ENCODE data around the gene SFXN2.

GRCh38 chr10:102777711-102778453, 63.4 kb downstream of the SFXN2 start:
- TF ChIP-seq CTCF (IDR thresholded peaks at IDR 0.05) (no peak), POLR2A (IDR thresholded peaks at IDR 0.05) (no peak)

All from uterus (tissue), 2 donors.